Measurements from ENCODE around the gene TRABD2A. TPM values are rescaled to one million over a fixed set of nuclear protein-coding genes. Genes with fewer than 3 reads are reported as not detected.

TRABD2A gene
- total RNA-seq, 2 donors from 2014 or later = 35.1 to 39.4 TPM

GRCh38 chr2:84833481-84834150 is 47.3 kb downstream of the TRABD2A start:
- ATAC-seq (replicated peaks in 1 of 2) (peak; percentile 35 to 50), DNase-seq (no peak)
- H3K36me3 Mint-ChIP-seq (ENCODE audit: insufficient read depth in 2 of 2) = peaks cover 22 to 31% of the 10 kb centered on the region in 2 donors
- peaks cover 2 to 9% of the 10 kb centered on the region in 2 donors for H3K9me3 Mint-ChIP-seq
- peak overlapping the region; percentile 90 for H3K27ac Mint-ChIP-seq
- H3K4me3 Mint-ChIP-seq = peak overlapping the region; percentile 61 to 84
- peaks cover 2% of the 10 kb centered on the region for H3K4me1 Mint-ChIP-seq (ENCODE audit: low read depth)
- H3K27me3 Mint-ChIP-seq (ENCODE audit: low read depth) = no peaks in the 10 kb centered on the region

DNA sequence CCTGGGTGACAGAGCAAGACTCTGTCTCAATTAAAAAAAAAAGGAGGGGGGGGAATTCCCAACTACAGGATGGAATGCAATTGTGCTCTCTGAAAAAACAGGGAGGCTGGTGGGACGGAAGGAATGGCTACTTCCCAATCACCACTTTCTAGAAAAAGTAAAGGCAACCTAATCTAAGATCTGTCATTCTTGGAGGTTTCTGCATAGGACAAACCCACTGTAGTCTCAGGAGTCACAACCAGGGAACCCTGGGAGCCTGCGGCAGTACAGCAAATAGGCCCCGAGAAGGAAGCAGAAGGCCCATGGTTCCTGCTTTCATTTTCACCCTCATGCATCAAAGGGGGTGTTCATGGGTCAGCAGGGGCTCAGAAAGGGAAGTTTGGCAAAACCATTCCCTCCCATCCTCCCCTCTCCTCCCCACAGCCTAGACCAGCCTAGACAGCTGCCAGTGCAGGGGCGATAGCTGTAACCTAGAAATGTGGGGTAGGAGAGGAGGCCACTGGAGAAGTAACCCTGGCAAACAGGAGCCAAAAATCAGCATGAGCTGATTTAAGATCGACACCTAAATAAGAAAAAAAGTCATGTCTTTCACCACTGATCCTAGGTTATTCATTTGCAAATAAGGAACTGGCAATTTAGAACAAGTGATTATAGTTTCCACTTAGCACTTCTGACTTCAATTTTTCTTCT is 48.0 kb downstream of the TRABD2A start:
- Mint-ChIP-seq H3K4me1 (ENCODE audit: low read depth) (peaks cover 9% of the 10 kb centered on the region), H3K4me3 (peak overlapping the region; percentile 61 to 84), H3K27ac (peak overlapping the region; percentile 90), H3K36me3 (ENCODE audit: insufficient read depth in 2 of 2) (peaks cover 18 to 27% of the 10 kb centered on the region in 2 donors), H3K27me3 (ENCODE audit: low read depth) (no peaks in the 10 kb centered on the region), H3K9me3 (peaks cover 2 to 9% of the 10 kb centered on the region in 2 donors)
- DNase-seq (peak in 1 of 2 donors; percentile 30), ATAC-seq (replicated peaks in 1 of 2) (peak; percentile 52 to 70)

DNA sequence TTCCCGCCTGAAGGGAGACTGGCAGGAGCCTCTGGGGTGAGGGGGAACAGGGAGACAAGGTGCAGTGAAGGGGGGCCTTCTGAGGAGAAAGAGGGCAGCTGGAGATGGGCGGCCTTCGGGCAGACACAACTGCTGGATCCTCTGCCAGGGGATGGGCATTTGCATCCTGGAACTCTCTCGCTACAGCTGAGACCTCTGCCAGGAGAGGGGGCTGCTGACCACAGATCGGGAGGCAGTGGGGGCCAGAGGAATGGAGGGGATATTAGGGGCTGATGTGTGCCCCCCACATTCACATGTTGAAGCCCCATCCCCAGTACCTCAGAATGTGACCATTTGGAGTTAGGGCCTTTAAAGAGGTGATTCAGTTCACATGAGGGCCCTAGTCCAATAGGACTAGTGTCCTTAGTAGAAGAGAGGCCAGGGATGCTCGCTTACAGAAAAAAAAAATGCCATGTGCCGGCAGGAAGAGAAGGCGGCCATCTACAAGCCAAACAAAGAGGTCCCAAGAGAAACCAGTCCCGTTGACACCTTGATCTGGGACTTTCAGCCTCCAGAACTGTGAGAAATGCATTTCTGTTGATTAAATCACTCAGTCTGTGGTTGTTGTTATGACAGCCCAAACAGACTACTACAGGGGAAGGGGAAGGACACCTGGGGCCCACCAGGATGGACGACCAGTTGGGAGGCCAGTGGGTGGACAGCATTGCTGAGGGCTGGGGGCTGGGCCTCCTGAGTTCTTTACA is 50.0 kb downstream of the TRABD2A start:
- peak overlapping the region; percentile 2 to 5 for H3K4me3 Mint-ChIP-seq
- peaks cover 0 to 2% of the 10 kb centered on the region in 2 donors for H3K9me3 Mint-ChIP-seq
- peaks cover 7 to 9% of the 10 kb centered on the region in 2 donors for H3K36me3 Mint-ChIP-seq (ENCODE audit: insufficient read depth in 2 of 2)
- ATAC-seq (replicated peaks in 1 of 2) (peak; percentile 46 to 53), DNase-seq (no peak)
- H3K27me3 Mint-ChIP-seq (ENCODE audit: low read depth) = no peaks in the 10 kb centered on the region
- peaks cover 9% of the 10 kb centered on the region for H3K4me1 Mint-ChIP-seq (ENCODE audit: low read depth)
- H3K27ac Mint-ChIP-seq = peak overlapping the region; percentile 62

GRCh38 chr2:84830095-84830494 is 50.8 kb downstream of the TRABD2A start:
- H3K9me3 Mint-ChIP-seq = no peaks in the 10 kb centered on the region
- H3K36me3 Mint-ChIP-seq (ENCODE audit: insufficient read depth in 2 of 2) = peaks cover 3 to 5% of the 10 kb centered on the region in 2 donors
- H3K4me3 Mint-ChIP-seq = no peak overlapping the region
- H3K27me3 Mint-ChIP-seq (ENCODE audit: low read depth) = no peaks in the 10 kb centered on the region
- H3K4me1 Mint-ChIP-seq (ENCODE audit: low read depth) = peaks cover 9% of the 10 kb centered on the region
- no peak overlapping the region for H3K27ac Mint-ChIP-seq
- ATAC-seq (replicated peaks in 1 of 2) = no peak
- no peak for DNase-seq

DNA sequence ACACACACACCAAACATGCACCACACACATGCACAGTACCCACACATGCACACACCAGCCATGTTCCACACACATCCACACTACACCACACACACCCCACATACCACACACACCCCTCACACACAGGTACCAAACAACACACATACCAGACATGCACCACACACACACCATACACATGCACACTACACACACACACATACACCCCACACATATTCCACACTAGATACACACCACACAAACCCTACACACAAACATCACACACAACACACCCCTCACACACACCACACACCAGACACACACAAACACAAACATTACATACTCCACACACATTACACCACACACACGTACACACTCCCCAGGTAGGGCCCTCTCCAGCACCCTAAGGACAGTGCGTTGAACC is 51.2 kb downstream of the TRABD2A start:
- Mint-ChIP-seq H3K4me1 (ENCODE audit: low read depth) (peaks cover 9% of the 10 kb centered on the region), H3K9me3 (no peaks in the 10 kb centered on the region), H3K27me3 (ENCODE audit: low read depth) (no peaks in the 10 kb centered on the region), H3K27ac (no peak overlapping the region), H3K36me3 (ENCODE audit: insufficient read depth in 2 of 2) (peaks cover 1 to 2% of the 10 kb centered on the region in 2 donors), H3K4me3 (no peak overlapping the region)
- ATAC-seq (replicated peaks in 1 of 2) = no peak
- DNase-seq = no peak

DNA sequence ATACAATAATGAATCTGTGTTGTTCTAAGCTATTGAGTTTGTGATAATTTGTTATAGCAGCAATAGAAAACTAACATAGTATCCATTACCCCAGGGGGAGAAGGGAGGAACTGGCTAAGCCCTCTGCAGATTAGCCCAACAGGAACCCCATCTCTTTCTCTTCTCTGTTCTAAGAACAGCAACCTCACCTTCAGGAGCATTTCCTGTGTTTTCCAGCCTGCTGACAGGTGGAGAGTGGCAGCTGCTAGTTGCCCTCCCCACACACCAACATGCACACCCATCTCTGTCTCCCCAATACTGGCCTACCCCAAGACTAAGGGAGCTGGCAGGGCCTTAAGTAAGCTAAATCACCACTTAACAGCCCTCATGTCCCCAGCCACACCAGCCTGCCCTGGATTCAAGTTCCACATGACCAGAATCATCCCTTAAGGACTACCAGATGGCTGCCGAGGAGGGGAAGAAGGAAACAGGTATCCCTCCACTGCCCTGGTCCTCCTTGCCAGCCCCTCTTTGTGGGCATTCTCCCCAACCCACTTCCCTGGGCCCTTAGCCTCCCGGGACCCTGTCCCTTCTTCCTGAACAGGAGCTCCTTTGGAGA is 52.8 kb downstream of the TRABD2A start:
- Mint-ChIP-seq H3K36me3 (ENCODE audit: insufficient read depth in 2 of 2) (peaks cover 0 to 2% of the 10 kb centered on the region in 2 donors), H3K4me3 (no peak overlapping the region), H3K27me3 (ENCODE audit: low read depth) (no peaks in the 10 kb centered on the region), H3K4me1 (ENCODE audit: low read depth) (peaks cover 9% of the 10 kb centered on the region), H3K27ac (no peak overlapping the region), H3K9me3 (no peaks in the 10 kb centered on the region)
- DNase-seq (no peak), ATAC-seq (replicated peaks in 1 of 2) (no peak)

- ATAC-seq (replicated peaks in 1 of 2) = no peak
- Mint-ChIP-seq H3K36me3 (ENCODE audit: insufficient read depth in 2 of 2) (peaks cover 0 to 2% of the 10 kb centered on the region in 2 donors), H3K27me3 (ENCODE audit: low read depth) (no peaks in the 10 kb centered on the region), H3K9me3 (no peaks in the 10 kb centered on the region), H3K4me1 (ENCODE audit: low read depth) (peaks cover 24% of the 10 kb centered on the region), H3K4me3 (no peak overlapping the region), H3K27ac (no peak overlapping the region)
- DNase-seq = no peak
Measured at GRCh38 chr2:84823788-84824187, 57.1 kb downstream of the TRABD2A start.

DNA sequence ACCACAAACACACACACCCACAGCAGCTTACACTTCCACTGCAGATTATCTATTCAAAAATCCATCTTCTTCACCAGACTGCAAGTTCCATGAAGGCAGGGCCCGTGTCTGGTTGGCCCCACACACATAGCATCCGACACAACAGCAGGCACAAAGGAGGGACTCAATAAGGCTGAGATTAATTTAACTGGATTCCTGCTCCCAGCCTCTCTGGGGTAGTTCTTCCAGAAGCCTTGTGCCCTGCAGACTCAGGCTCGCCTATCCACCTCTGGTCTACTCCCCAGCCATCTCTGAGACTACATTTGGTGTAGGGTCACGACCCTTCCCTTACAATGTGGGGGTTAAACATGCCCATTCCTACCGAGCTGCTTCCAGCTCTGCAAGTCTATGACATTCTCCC is 57.7 kb downstream of the TRABD2A start:
- no peak overlapping the region for H3K27ac Mint-ChIP-seq
- ATAC-seq (replicated peaks in 1 of 2) (no peak), DNase-seq (no peak)
- H3K36me3 Mint-ChIP-seq (ENCODE audit: insufficient read depth in 2 of 2) = no peaks in the 10 kb centered on the region
- H3K4me3 Mint-ChIP-seq = no peak overlapping the region
- H3K9me3 Mint-ChIP-seq = no peaks in the 10 kb centered on the region
- H3K4me1 Mint-ChIP-seq (ENCODE audit: low read depth) = peaks cover 23% of the 10 kb centered on the region
- H3K27me3 Mint-ChIP-seq (ENCODE audit: low read depth) = no peaks in the 10 kb centered on the region

- Mint-ChIP-seq H3K36me3 (ENCODE audit: insufficient read depth in 2 of 2) (peaks cover 0 to 2% of the 10 kb centered on the region in 2 donors), H3K4me3 (no peak overlapping the region), H3K27ac (no peak overlapping the region), H3K9me3 (no peaks in the 10 kb centered on the region), H3K4me1 (ENCODE audit: low read depth) (peaks cover 34% of the 10 kb centered on the region), H3K27me3 (ENCODE audit: low read depth) (no peaks in the 10 kb centered on the region)
- ATAC-seq (replicated peaks in 1 of 2) = no peak
- no peak for DNase-seq
Measured at GRCh38 chr2:84821806-84822205, 59.1 kb downstream of the TRABD2A start.

GRCh38 chr2:84817239-84817655 is 63.6 kb downstream of the TRABD2A start:
- peaks cover 48% of the 10 kb centered on the region for H3K4me1 Mint-ChIP-seq (ENCODE audit: low read depth)
- H3K27ac Mint-ChIP-seq = peak overlapping the region; percentile 71
- peaks cover 2 to 4% of the 10 kb centered on the region in 2 donors for H3K36me3 Mint-ChIP-seq (ENCODE audit: insufficient read depth in 2 of 2)
- H3K4me3 Mint-ChIP-seq = peak overlapping the region; percentile 39 to 56
- DNase-seq (peak in 1 of 2 donors; percentile 47), ATAC-seq (replicated peaks in 1 of 2) (peak; percentile 86 to 89)
- no peaks in the 10 kb centered on the region for H3K27me3 Mint-ChIP-seq (ENCODE audit: low read depth)
- no peaks in the 10 kb centered on the region for H3K9me3 Mint-ChIP-seq

GRCh38 chr2:84816426-84817026 is 64.4 kb downstream of the TRABD2A start:
- Mint-ChIP-seq H3K4me1 (ENCODE audit: low read depth) (peaks cover 53% of the 10 kb centered on the region), H3K4me3 (peak overlapping the region; percentile 39 to 56), H3K27me3 (ENCODE audit: low read depth) (no peaks in the 10 kb centered on the region), H3K9me3 (no peaks in the 10 kb centered on the region), H3K36me3 (ENCODE audit: insufficient read depth in 2 of 2) (peaks cover 2 to 4% of the 10 kb centered on the region in 2 donors), H3K27ac (peak overlapping the region; percentile 2)
- ATAC-seq (replicated peaks in 1 of 2) (peak; percentile 12 to 26), DNase-seq (no peak)

DNA sequence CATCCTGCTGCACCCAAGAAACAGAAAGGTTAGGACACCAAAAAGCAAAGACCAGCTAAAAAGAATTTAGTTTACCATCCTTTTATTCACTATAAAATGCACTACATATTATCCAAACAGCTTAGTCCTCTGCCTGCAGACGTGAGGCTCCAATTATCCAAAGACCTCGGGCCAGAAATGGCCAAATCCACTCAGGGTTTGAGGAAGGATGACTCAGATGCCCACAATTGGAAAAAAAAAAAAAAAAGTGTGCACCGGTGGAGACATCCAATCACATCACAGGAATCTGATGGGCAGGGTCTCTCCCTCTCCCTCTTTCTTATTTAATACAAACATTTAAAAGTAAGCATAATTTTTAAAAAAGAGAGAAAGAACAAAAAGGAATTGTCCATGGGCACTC is 65.7 kb downstream of the TRABD2A start:
- Mint-ChIP-seq H3K27ac (no peak overlapping the region), H3K27me3 (ENCODE audit: low read depth) (no peaks in the 10 kb centered on the region), H3K4me3 (no peak overlapping the region), H3K4me1 (ENCODE audit: low read depth) (peaks cover 46% of the 10 kb centered on the region), H3K9me3 (no peaks in the 10 kb centered on the region), H3K36me3 (ENCODE audit: insufficient read depth in 2 of 2) (peaks cover 2 to 4% of the 10 kb centered on the region in 2 donors)
- DNase-seq (no peak), ATAC-seq (replicated peaks in 1 of 2) (no peak)
